Panc1 (cell line): ENCODE measurements around the gene CD34.

Experiments
- POLR2AphosphoS5 ChIP-seq: IDR thresholded peaks from 2 replicates; pipeline ENCODE4 v1.6.1; 2012; ENCODE audit warnings: mild to moderate bottlenecking, low read depth, low read length, moderate library complexity
- SIN3A ChIP-seq: IDR thresholded peaks from 2 replicates; pipeline ENCODE4 v1.6.1; 2012; ENCODE audit warnings: low read depth, mild to moderate bottlenecking, low read length, moderate library complexity, borderline replicate concordance; ENCODE audit not compliant: insufficient read depth
- TCF7L2 ChIP-seq: IDR thresholded peaks from 2 replicates; pipeline ENCODE4 v1.6.1; 2011; ENCODE audit warnings: mild to moderate bottlenecking, low read depth, low read length, inconsistent platforms
- TF ChIP-seq, protein P1 (sequence below): fragments of 450-650 bp; IDR thresholded peaks from 2 replicates; pipeline ENCODE4 v1.5.1; 2017; ENCODE audit warnings: mild to moderate bottlenecking
- TF ChIP-seq, protein P2 (sequence below), 2 experiments: IDR thresholded peaks; 2 replicates each; pipeline ENCODE4 v1.6.1; 2011 to 2012; ENCODE audit warnings: low read depth in 2 of 2, control low read depth in 1 of 2, low read length in 1 of 2, mild to moderate bottlenecking in 1 of 2, moderate library complexity in 1 of 2; ENCODE audit not compliant: insufficient read depth in 1 of 2

DNA sequence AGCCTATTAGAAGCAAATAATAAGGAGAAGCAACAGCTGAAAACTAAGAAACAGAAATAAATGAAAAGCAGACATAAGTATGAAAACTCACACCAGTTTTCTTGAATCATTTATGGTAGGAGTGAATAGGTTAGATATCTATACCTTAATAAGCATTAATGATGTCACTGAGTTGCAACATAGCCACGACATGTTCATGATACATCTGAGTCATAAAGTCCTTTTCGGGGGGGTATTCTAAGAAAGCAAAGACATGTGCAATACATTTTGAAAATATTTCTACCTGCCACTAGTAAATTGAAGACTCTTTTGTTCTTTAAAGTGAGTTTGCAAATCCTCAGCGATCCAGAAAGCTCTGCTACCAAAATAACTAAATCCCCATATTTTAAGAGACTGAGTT, 7.2 kb downstream of the CD34 start:
- TF ChIP-seq, protein P1, sequence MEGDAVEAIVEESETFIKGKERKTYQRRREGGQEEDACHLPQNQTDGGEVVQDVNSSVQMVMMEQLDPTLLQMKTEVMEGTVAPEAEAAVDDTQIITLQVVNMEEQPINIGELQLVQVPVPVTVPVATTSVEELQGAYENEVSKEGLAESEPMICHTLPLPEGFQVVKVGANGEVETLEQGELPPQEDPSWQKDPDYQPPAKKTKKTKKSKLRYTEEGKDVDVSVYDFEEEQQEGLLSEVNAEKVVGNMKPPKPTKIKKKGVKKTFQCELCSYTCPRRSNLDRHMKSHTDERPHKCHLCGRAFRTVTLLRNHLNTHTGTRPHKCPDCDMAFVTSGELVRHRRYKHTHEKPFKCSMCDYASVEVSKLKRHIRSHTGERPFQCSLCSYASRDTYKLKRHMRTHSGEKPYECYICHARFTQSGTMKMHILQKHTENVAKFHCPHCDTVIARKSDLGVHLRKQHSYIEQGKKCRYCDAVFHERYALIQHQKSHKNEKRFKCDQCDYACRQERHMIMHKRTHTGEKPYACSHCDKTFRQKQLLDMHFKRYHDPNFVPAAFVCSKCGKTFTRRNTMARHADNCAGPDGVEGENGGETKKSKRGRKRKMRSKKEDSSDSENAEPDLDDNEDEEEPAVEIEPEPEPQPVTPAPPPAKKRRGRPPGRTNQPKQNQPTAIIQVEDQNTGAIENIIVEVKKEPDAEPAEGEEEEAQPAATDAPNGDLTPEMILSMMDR: no peak
- no peak for TF ChIP-seq POLR2AphosphoS5
- TF ChIP-seq TCF7L2: no peak
- TF ChIP-seq, protein P2, sequence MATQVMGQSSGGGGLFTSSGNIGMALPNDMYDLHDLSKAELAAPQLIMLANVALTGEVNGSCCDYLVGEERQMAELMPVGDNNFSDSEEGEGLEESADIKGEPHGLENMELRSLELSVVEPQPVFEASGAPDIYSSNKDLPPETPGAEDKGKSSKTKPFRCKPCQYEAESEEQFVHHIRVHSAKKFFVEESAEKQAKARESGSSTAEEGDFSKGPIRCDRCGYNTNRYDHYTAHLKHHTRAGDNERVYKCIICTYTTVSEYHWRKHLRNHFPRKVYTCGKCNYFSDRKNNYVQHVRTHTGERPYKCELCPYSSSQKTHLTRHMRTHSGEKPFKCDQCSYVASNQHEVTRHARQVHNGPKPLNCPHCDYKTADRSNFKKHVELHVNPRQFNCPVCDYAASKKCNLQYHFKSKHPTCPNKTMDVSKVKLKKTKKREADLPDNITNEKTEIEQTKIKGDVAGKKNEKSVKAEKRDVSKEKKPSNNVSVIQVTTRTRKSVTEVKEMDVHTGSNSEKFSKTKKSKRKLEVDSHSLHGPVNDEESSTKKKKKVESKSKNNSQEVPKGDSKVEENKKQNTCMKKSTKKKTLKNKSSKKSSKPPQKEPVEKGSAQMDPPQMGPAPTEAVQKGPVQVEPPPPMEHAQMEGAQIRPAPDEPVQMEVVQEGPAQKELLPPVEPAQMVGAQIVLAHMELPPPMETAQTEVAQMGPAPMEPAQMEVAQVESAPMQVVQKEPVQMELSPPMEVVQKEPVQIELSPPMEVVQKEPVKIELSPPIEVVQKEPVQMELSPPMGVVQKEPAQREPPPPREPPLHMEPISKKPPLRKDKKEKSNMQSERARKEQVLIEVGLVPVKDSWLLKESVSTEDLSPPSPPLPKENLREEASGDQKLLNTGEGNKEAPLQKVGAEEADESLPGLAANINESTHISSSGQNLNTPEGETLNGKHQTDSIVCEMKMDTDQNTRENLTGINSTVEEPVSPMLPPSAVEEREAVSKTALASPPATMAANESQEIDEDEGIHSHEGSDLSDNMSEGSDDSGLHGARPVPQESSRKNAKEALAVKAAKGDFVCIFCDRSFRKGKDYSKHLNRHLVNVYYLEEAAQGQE (IDR thresholded peaks at IDR 0.05; ENCODE audit: insufficient read depth in 1 of 2, low read depth in 2 of 2, low read length in 1 of 2): no peak
- TF ChIP-seq SIN3A: no peak
